ENCODE results near the gene CELF5. TPM values are rescaled to one million over a fixed set of nuclear protein-coding genes. Genes with fewer than 3 reads are reported as not detected.
"Not testable (repeated sequence)": the region's sequence is repeated elsewhere in the genome, so short reads cannot be mapped to it uniquely, and the experiment has no call there.

Gene CELF5
- total RNA-seq, 2 donors from 2014 or later = 0.42 to 0.59 TPM

DNA sequence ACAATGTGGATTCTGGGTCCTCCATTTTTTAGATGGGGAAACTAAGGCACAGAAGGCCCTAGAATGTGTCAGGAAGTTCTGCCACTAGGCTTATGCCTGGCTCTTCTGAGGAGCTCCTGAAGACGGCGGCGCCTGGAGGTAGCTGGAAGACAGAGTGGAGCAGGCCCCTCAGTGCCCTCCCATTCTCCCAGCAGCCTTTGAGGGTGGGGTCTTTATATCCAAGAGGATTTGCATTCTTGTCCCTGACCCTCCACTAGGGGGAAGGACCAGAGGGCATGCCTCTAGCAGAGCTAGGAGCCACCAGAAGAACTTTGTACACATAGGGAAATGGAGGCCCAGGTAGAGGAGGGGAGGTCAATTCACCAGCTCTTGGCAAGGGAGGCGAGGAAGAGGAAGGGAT lies 9.4 kb downstream of the CELF5 start:
- no peak overlapping the region for H3K4me3 ChIP-seq
- H3K36me3 ChIP-seq = no peaks in the 10 kb centered on the region
- no peak overlapping the region for H3K9ac ChIP-seq (ENCODE audit: low read depth in 2 of 2, low read length in 2 of 2)
- no peaks in the 10 kb centered on the region for H3K4me1 ChIP-seq
- intact Hi-C loops (cut with DNase I) = no loop called here
- TF ChIP-seq, protein P1, sequence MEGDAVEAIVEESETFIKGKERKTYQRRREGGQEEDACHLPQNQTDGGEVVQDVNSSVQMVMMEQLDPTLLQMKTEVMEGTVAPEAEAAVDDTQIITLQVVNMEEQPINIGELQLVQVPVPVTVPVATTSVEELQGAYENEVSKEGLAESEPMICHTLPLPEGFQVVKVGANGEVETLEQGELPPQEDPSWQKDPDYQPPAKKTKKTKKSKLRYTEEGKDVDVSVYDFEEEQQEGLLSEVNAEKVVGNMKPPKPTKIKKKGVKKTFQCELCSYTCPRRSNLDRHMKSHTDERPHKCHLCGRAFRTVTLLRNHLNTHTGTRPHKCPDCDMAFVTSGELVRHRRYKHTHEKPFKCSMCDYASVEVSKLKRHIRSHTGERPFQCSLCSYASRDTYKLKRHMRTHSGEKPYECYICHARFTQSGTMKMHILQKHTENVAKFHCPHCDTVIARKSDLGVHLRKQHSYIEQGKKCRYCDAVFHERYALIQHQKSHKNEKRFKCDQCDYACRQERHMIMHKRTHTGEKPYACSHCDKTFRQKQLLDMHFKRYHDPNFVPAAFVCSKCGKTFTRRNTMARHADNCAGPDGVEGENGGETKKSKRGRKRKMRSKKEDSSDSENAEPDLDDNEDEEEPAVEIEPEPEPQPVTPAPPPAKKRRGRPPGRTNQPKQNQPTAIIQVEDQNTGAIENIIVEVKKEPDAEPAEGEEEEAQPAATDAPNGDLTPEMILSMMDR (IDR thresholded peaks at IDR 0.05) = no peak
- DNase-seq = no peak
- no peaks in the 10 kb centered on the region for H3K9me3 ChIP-seq
- no peak overlapping the region for H3K27ac ChIP-seq
- H3K27me3 ChIP-seq = no peaks in the 10 kb centered on the region

DNA sequence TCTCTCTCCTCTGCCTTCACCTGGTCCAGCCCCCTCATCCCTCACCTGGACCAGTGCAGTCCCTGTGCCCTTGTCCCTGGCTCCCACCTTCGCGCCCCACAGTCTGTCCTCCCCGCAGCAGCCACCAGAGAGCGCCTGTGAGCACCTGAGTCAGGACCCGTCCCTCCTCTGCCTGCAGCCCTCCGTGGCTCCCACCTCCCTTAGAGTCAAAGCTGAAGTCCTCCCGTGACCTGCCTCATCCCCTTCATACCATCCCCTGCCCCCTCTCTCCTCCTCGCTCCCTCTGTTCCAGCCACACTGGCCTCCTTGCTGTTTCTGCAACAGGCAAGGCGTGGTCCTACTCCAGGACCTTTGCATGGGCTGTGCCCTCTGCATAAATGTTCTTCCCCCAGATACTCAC lies 10.3 kb downstream of the CELF5 start:
- H3K9me3 ChIP-seq = no peaks in the 10 kb centered on the region
- H3K36me3 ChIP-seq = no peaks in the 10 kb centered on the region
- H3K27me3 ChIP-seq = no peaks in the 10 kb centered on the region
- H3K9ac ChIP-seq (ENCODE audit: low read depth in 2 of 2, low read length in 2 of 2) = no peak overlapping the region
- no peak for DNase-seq
- no peak overlapping the region for H3K27ac ChIP-seq
- intact Hi-C loops (cut with DNase I) = no loop called here
- H3K4me1 ChIP-seq = no peaks in the 10 kb centered on the region
- no peak overlapping the region for H3K4me3 ChIP-seq
- TF ChIP-seq, protein P1 (IDR thresholded peaks at IDR 0.05) = no peak

DNA sequence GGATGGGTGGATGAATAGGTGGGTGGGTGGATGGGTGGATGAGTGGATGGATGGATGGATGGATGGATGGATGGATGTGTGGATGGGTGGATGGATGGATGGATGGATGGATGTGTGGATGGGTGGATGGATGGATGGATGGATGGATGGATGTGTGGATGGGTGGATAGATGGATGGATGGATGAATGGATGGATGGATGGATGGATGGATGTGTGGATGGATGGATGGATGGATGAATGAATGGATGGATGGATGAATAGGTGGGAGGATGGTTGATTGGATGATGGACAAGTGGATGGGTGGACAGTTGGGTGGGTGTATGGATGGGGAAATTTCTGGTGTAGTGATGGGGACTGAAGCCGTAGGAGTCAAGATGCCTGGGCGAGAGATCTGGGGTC lies 11.1 kb downstream of the CELF5 start:
- intact Hi-C loops (cut with DNase I); H3K9ac ChIP-seq (ENCODE audit: low read depth in 2 of 2, low read length in 2 of 2); H3K36me3 ChIP-seq; H3K27me3 ChIP-seq; H3K4me3 ChIP-seq; H3K4me1 ChIP-seq; H3K9me3 ChIP-seq; H3K27ac ChIP-seq; DNase-seq: not testable (repeated sequence)

- DNase-seq = no peak
- Histone ChIP-seq H3K27me3 (no peaks in the 10 kb centered on the region), H3K9me3 (no peaks in the 10 kb centered on the region), H3K27ac (no peak overlapping the region), H3K4me3 (no peak overlapping the region), H3K36me3 (no peaks in the 10 kb centered on the region), H3K4me1 (no peaks in the 10 kb centered on the region), H3K9ac (ENCODE audit: low read depth in 2 of 2, low read length in 2 of 2) (no peak overlapping the region)
- intact Hi-C loops (cut with DNase I) = no loop called here
- TF ChIP-seq, protein P1 (IDR thresholded peaks at IDR 0.05) = no peak
Measured at GRCh38 chr19:3236272-3236671, 11.8 kb downstream of the CELF5 start.

- Histone ChIP-seq H3K27ac (no peak overlapping the region), H3K27me3 (no peaks in the 10 kb centered on the region), H3K36me3 (no peaks in the 10 kb centered on the region), H3K9ac (ENCODE audit: low read depth in 2 of 2, low read length in 2 of 2) (no peak overlapping the region), H3K4me1 (no peaks in the 10 kb centered on the region), H3K4me3 (no peak overlapping the region), H3K9me3 (no peaks in the 10 kb centered on the region)
- DNase-seq = no peak
- intact Hi-C loops (cut with DNase I) = no loop called here
- TF ChIP-seq, protein P1 (IDR thresholded peaks at IDR 0.05) = no peak
Measured at GRCh38 chr19:3238066-3238561, 13.7 kb downstream of the CELF5 start.

GRCh38 chr19:3239367-3239766 lies 14.9 kb downstream of the CELF5 start:
- Histone ChIP-seq H3K27me3 (no peaks in the 10 kb centered on the region), H3K36me3 (no peaks in the 10 kb centered on the region), H3K4me3 (no peak overlapping the region), H3K4me1 (no peaks in the 10 kb centered on the region), H3K9ac (ENCODE audit: low read depth in 2 of 2, low read length in 2 of 2) (no peak overlapping the region), H3K27ac (no peak overlapping the region), H3K9me3 (no peaks in the 10 kb centered on the region)
- intact Hi-C loops (cut with DNase I) = no loop called here
- TF ChIP-seq, protein P1 (IDR thresholded peaks at IDR 0.05) = no peak
- no peak for DNase-seq

Measured in colonic mucosa (tissue), 4 donors.